Vagina (tissue), 2 donors: Measurements from ENCODE around the gene CXCL12. TPM values are rescaled to one million over a fixed set of nuclear protein-coding genes. Genes with fewer than 3 reads are reported as not detected.

Experiments
- DNase-seq, 2 donors: peaks; one replicate each; pipeline ENCODE4 v3.0.0-alpha.2; 2017; ENCODE audit errors: extremely low spot score in 2 of 2
- H3K27ac ChIP-seq: fragments of 200-600 bp; sonication (generic); one replicate; pipeline ENCODE4 v1.5.1; 2019
- H3K27me3 ChIP-seq: fragments of 200-600 bp; sonication (generic); one replicate; pipeline ENCODE4 v1.5.1; 2019
- H3K36me3 ChIP-seq, 2 donors: fragments of 200-600 bp; sonication (generic); one replicate each; pipeline ENCODE4 v1.5.1; 2017 to 2019
- H3K4me1 ChIP-seq: fragments of 200-600 bp; sonication (generic); one replicate; pipeline ENCODE4 v1.5.1; 2019
- H3K4me3 ChIP-seq, 2 donors: fragments of 200-600 bp; sonication (generic); 1 replicate in 1 of 2; 2 replicates in 1 of 2; pipeline ENCODE4 v1.5.1; 2016 to 2019
- H3K9me3 ChIP-seq: fragments of 200-600 bp; sonication (generic); one replicate; pipeline ENCODE4 v1.5.1; 2019
- CTCF ChIP-seq, 3 experiments: fragments of 450-650 bp in 2 of 3; fragments of 200-600 bp in 1 of 3; sonication (generic) in 1 of 3; IDR thresholded peaks; one replicate each; pipeline ENCODE4 v1.5.1; 2017 to 2019; ENCODE audit warnings: antibody characterized with exemption in 3 of 3, mild to moderate bottlenecking in 2 of 3, moderate library complexity in 2 of 3
- POLR2A ChIP-seq, 2 donors: fragments of 450-650 bp; IDR thresholded peaks; one replicate each; pipeline ENCODE4 v1.6.1; 2017; ENCODE audit warnings: antibody characterized with exemption in 2 of 2, mild to moderate bottlenecking in 2 of 2, moderate library complexity in 2 of 2
- POLR2AphosphoS5 ChIP-seq, 2 donors: sonication (generic); formaldehyde crosslinking; IDR thresholded peaks; one replicate each; pipeline ENCODE4 v1.9.0; 2017; ENCODE audit warnings: antibody characterized with exemption in 2 of 2, mild to moderate bottlenecking in 2 of 2, low read depth in 1 of 2; ENCODE audit not compliant: insufficient read depth in 1 of 2
- intact Hi-C: fragments of 100-400 bp; cut with DNase I; formaldehyde crosslinking; loops from one replicate; pipeline ENCODE4 v1.15.1; 2023
- total RNA-seq: library from RNA; depleted of rRNA; stranded (reverse); fragments of >200 nt; gene quantifications from one replicate; pipeline ENCODE4 v1.2.3, GENCODE V29; 2016

The CXCL12 gene
- total RNA-seq, 1 donor from 2014 or later = 112 TPM

GRCh38 chr10:44352316-44353127 lies 32.4 kb downstream of the CXCL12 start:
- peaks cover 5% of the 10 kb centered on the region for H3K4me1 ChIP-seq
- H3K27me3 ChIP-seq = no peaks in the 10 kb centered on the region
- H3K4me3 ChIP-seq = no peak overlapping the region
- TF ChIP-seq CTCF (IDR thresholded peaks at IDR 0.05) = no peak
- no peak for TF ChIP-seq POLR2A (IDR thresholded peaks at IDR 0.05)
- no peak for TF ChIP-seq POLR2AphosphoS5 (IDR thresholded peaks at IDR 0.05; ENCODE audit: insufficient read depth in 1 of 2, low read depth in 1 of 2)
- intact Hi-C loops = no loop called here
- no peak for DNase-seq
- H3K9me3 ChIP-seq = no peaks in the 10 kb centered on the region
- H3K36me3 ChIP-seq = no peaks in the 10 kb centered on the region
- H3K27ac ChIP-seq = no peak overlapping the region

GRCh38 chr10:44348496-44348895 lies 36.4 kb downstream of the CXCL12 start:
- intact Hi-C loops = no loop called here
- TF ChIP-seq POLR2AphosphoS5 (IDR thresholded peaks at IDR 0.05; ENCODE audit: insufficient read depth in 1 of 2, low read depth in 1 of 2) = no peak
- TF ChIP-seq CTCF (IDR thresholded peaks at IDR 0.05) = no peak
- TF ChIP-seq POLR2A (IDR thresholded peaks at IDR 0.05) = no peak
- Histone ChIP-seq H3K27ac (no peak overlapping the region), H3K36me3 (no peaks in the 10 kb centered on the region), H3K4me1 (peaks cover 10% of the 10 kb centered on the region), H3K9me3 (no peaks in the 10 kb centered on the region), H3K27me3 (no peaks in the 10 kb centered on the region), H3K4me3 (no peak overlapping the region)
- no peak for DNase-seq

- Histone ChIP-seq H3K27ac (no peak overlapping the region), H3K4me1 (peaks cover 16% of the 10 kb centered on the region), H3K9me3 (no peaks in the 10 kb centered on the region), H3K4me3 (no peak overlapping the region), H3K36me3 (no peaks in the 10 kb centered on the region), H3K27me3 (no peaks in the 10 kb centered on the region)
- no peak for DNase-seq
- TF ChIP-seq CTCF (IDR thresholded peaks at IDR 0.05) (no peak), POLR2A (IDR thresholded peaks at IDR 0.05) (no peak), POLR2AphosphoS5 (IDR thresholded peaks at IDR 0.05; ENCODE audit: insufficient read depth in 1 of 2, low read depth in 1 of 2) (no peak)
- intact Hi-C loops = no loop called here
These were observed 37.1 kb downstream of the CXCL12 start for GRCh38 chr10:44347609-44348400.

GRCh38 chr10:44344727-44345126 lies 40.2 kb downstream of the CXCL12 start:
- intact Hi-C loops = no loop called here
- no peaks in the 10 kb centered on the region for H3K9me3 ChIP-seq
- no peak overlapping the region for H3K4me3 ChIP-seq
- TF ChIP-seq POLR2AphosphoS5 (IDR thresholded peaks at IDR 0.05; ENCODE audit: insufficient read depth in 1 of 2, low read depth in 1 of 2) = no peak
- no peak for TF ChIP-seq CTCF (IDR thresholded peaks at IDR 0.05)
- no peak for TF ChIP-seq POLR2A (IDR thresholded peaks at IDR 0.05)
- no peaks in the 10 kb centered on the region for H3K27me3 ChIP-seq
- no peak for DNase-seq
- H3K27ac ChIP-seq = no peak overlapping the region
- no peaks in the 10 kb centered on the region for H3K36me3 ChIP-seq
- H3K4me1 ChIP-seq = peaks cover 22% of the 10 kb centered on the region
